Mesodermal cell (in vitro differentiated cells): ENCODE data around the gene C3orf52.

Experiments used
- H3K27ac ChIP-seq: 2 replicates; pipeline ENCODE4 v1.7.0; 2013; ENCODE audit warnings: mild to moderate bottlenecking, low read depth, low read length, moderate library complexity; ENCODE audit not compliant: severe bottlenecking
- H3K36me3 ChIP-seq: 2 replicates; pipeline ENCODE4 v1.7.1; 2013; ENCODE audit warnings: mild to moderate bottlenecking, low read length, moderate library complexity; ENCODE audit not compliant: control insufficient read depth, insufficient read depth
- H3K4me1 ChIP-seq: one replicate; pipeline ENCODE4 v1.7.1; 2013; ENCODE audit warnings: mild to moderate bottlenecking, low read length; ENCODE audit not compliant: insufficient read depth, control insufficient read depth, poor library complexity, severe bottlenecking
- H3K4me3 ChIP-seq: 2 replicates; pipeline ENCODE4 v1.7.0; 2013; ENCODE audit warnings: low read length, control low read depth, mild to moderate bottlenecking; ENCODE audit not compliant: insufficient read depth, poor library complexity, severe bottlenecking; ENCODE audit errors: extremely low read depth
- H3K9me3 ChIP-seq: 2 replicates; pipeline ENCODE4 v1.7.1; 2013; ENCODE audit warnings: mild to moderate bottlenecking, low read length, moderate library complexity; ENCODE audit not compliant: control insufficient read depth
- WGBS, 2 experiments: methylation state at CpG; one replicate each; pipeline ENCODE4 v1.1.5; 2013; ENCODE audit warnings: missing lambda C conversion rate in 2 of 2; ENCODE audit not compliant: insufficient coverage in 2 of 2; 5-methylcytosine and 5-hydroxymethylcytosine counted together

Gene C3orf52

GRCh38 chr3:112130638-112130993, 44.4 kb downstream of the C3orf52 start:
- no peaks in the 10 kb centered on the region for H3K9me3 ChIP-seq
- WGBS, 2 experiments, result 82 to 100% methylated on average over 1 of the region's 3 CpGs
- no peak overlapping the region for H3K27ac ChIP-seq
- peaks cover 5% of the 10 kb centered on the region for H3K36me3 ChIP-seq
- H3K4me1 ChIP-seq, result peaks cover 17% of the 10 kb centered on the region
- no peak overlapping the region for H3K4me3 ChIP-seq

DNA sequence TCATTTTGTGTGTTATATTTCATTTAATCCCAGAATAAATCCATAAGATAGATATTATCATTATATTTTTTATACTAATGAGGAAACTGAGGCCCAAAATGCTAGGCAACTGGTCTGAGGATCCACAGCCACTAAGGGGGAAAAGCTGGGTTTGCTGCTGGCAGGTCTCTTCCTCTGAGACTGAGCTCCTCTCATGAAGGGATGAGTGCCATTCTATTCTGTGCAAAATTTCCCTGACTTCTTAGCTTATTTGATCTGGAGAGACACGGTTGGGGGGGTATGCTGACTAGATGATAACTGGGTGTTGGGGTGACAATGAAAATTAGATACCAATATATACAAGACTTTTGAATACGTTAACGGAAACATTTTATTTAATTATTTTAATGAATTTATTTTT, 44.9 kb downstream of the C3orf52 start:
- WGBS, 2 experiments, result no CpG with 5 or more reads among the region's 3 CpGs
- H3K36me3 ChIP-seq, result peaks cover 5% of the 10 kb centered on the region
- H3K4me1 ChIP-seq, result peaks cover 15% of the 10 kb centered on the region
- H3K9me3 ChIP-seq, result no peaks in the 10 kb centered on the region
- no peak overlapping the region for H3K4me3 ChIP-seq
- H3K27ac ChIP-seq, result no peak overlapping the region

- WGBS, 2 experiments, result 100% methylated on average over 1 of the region's 3 CpGs
- Histone ChIP-seq H3K9me3 (no peaks in the 10 kb centered on the region), H3K4me1 (peaks cover 7% of the 10 kb centered on the region), H3K27ac (no peak overlapping the region), H3K4me3 (no peak overlapping the region), H3K36me3 (peaks cover 5% of the 10 kb centered on the region)
These were observed 45.9 kb downstream of the C3orf52 start for GRCh38 chr3:112132088-112132487.

- H3K9me3 ChIP-seq, result no peaks in the 10 kb centered on the region
- peaks cover 7% of the 10 kb centered on the region for H3K4me1 ChIP-seq
- H3K27ac ChIP-seq, result no peak overlapping the region
- no peak overlapping the region for H3K4me3 ChIP-seq
- peaks cover 5% of the 10 kb centered on the region for H3K36me3 ChIP-seq
- WGBS, 2 experiments, result no CpG with 5 or more reads among the region's 1 CpG
These were observed 46.4 kb downstream of the C3orf52 start for GRCh38 chr3:112132554-112132953.

GRCh38 chr3:112132975-112133448, 46.8 kb downstream of the C3orf52 start, which contains the start of gene GCSAM:
Gene GCSAM, minus strand, starts transcription at chr3:112133248. Its CDS starts 128 bp downstream, at chr3:112133120.
- Histone ChIP-seq H3K27ac (no peak within 1 kb of the TSS), H3K4me3 (no peak within 1 kb of the TSS), H3K36me3 (peaks cover 5% of the 10 kb centered on the region), H3K9me3 (no peaks in the 10 kb centered on the region), H3K4me1 (peaks cover 7% of the 10 kb centered on the region)
- 84 to 92% methylated on average over 4 of the region's 5 CpGs for WGBS, 2 experiments

DNA sequence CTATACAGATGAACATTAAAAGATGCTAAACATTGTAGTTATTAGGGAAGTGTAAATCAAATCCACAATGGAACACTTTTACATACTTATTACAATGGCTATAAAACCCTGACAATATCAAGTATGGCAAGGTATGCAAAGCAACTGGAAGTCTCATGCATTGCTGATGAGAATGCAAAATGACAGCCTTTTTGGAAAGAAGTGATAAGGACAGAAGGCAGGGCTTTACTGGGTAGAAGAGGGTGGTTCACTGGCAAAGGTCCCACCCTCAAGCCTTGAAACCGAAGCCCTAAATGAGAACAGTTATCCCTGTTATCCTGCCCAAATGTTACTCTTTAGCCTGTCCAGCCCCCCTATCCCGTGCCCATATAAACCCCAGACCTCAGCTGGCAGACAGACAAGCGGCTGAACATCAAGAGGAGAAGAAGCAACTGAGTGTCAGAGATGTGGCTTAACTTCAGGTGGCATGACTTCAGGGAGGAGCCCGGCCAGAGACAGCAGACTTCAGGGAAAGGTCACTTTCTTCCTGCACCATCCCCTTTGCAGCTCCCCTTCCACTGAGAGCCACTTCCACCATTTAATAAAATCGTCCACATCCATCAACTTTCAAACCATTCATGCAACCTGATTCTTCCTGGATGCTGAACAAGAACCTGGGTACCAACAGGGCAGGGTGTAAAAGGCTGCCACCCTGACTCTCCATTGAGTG, 47.6 kb downstream of the C3orf52 start:
- Histone ChIP-seq H3K4me1 (peaks cover 6% of the 10 kb centered on the region), H3K9me3 (no peaks in the 10 kb centered on the region), H3K4me3 (no peak overlapping the region), H3K27ac (no peak overlapping the region), H3K36me3 (peaks cover 2% of the 10 kb centered on the region)
- 90% methylated on average over 2 of the region's 5 CpGs; no CpG with 5 or more reads in 1 of the 2 experiments for WGBS, 2 experiments

DNA sequence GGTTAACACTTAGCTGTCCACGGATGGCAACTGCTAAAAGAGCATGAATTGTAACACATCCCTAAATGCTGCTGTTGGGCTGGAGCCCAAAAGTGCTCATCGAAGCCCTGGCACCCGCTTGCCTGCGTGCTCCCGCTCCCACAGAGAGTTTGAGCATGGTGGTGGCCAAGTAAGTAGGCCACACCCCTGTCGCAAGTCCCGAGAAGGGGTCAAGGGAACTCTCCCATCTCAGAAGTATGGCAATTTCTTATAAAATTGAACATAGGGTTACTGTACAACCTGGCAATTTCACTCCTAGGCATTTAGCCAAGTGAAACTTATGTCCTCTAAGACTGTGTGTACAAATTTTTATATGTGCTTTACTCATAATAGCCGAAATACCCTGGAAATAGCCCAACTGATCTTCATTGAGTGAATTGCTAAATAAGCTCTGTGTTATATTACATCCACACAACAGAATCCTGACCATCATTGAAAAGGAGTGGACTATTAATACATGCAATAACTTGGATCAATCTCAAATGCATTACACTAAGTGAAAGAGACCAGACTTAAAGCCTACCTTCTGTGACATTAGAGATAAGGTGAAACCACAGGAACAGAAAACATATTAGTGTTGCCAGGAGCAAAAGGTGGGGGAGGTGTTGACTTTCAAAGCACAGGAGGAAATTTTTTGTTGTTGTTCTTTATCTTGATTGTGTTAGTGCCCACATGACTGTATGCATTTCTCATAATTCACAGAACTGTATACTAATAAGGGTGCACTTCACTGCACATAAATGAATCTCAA, 48.3 kb downstream of the C3orf52 start:
- Histone ChIP-seq H3K4me3 (no peak overlapping the region), H3K9me3 (no peaks in the 10 kb centered on the region), H3K4me1 (no peaks in the 10 kb centered on the region), H3K36me3 (no peaks in the 10 kb centered on the region), H3K27ac (no peak overlapping the region)
- 87 to 97% methylated on average over 3 to 6 of the region's 8 CpGs for WGBS, 2 experiments

GRCh38 chr3:112136046-112136445, 49.9 kb downstream of the C3orf52 start:
- H3K36me3 ChIP-seq, result no peaks in the 10 kb centered on the region
- H3K4me1 ChIP-seq, result no peaks in the 10 kb centered on the region
- no peaks in the 10 kb centered on the region for H3K9me3 ChIP-seq
- 100% methylated on average over 1 of the region's 1 CpG; no CpG with 5 or more reads in 1 of the 2 experiments for WGBS, 2 experiments
- no peak overlapping the region for H3K4me3 ChIP-seq
- H3K27ac ChIP-seq, result no peak overlapping the region

- no peak overlapping the region for H3K4me3 ChIP-seq
- H3K36me3 ChIP-seq, result no peaks in the 10 kb centered on the region
- H3K27ac ChIP-seq, result peak overlapping the region; percentile 54
- WGBS, 2 experiments, result no CpG with 5 or more reads among the region's 5 CpGs
- no peaks in the 10 kb centered on the region for H3K9me3 ChIP-seq
- H3K4me1 ChIP-seq, result no peaks in the 10 kb centered on the region
These were observed 50.9 kb downstream of the C3orf52 start for GRCh38 chr3:112136959-112137693.

- Histone ChIP-seq H3K9me3 (peaks cover under 1% of the 10 kb centered on the region), H3K4me1 (no peaks in the 10 kb centered on the region), H3K36me3 (no peaks in the 10 kb centered on the region), H3K4me3 (no peak overlapping the region), H3K27ac (no peak overlapping the region)
- 100% methylated on average over 1 of the region's 4 CpGs for WGBS, 2 experiments
These were observed 51.6 kb downstream of the C3orf52 start for GRCh38 chr3:112137781-112138180.
